Esophagus mucosa (tissue), 1 donor: Measurements from ENCODE around the gene MOK. TPM values are rescaled to one million over a fixed set of nuclear protein-coding genes. Genes with fewer than 3 reads are reported as not detected.
"Not testable (repeated sequence)": the region's sequence is repeated elsewhere in the genome, so short reads cannot be mapped to it uniquely, and the experiment has no call there.

Source experiments
- ATAC-seq: fragments of 200-7000 bp; cut with Tn5 transposase; one replicate; pipeline ENCODE4 v1.9.1; 2020
- total RNA-seq: library from RNA; stranded (reverse); gene quantifications from one replicate; pipeline ENCODE4 v1.2.4, GENCODE V29; 2023
- donor health status: DM: yes; HTN: yes; CAD: no.

The MOK gene
- total RNA-seq, 1 donor from 2014 or later, result 3.5 TPM

- no peak for ATAC-seq
These were observed 24.5 kb downstream of the MOK start for GRCh38 chr14:102280376-102280962.

GRCh38 chr14:102279688-102280348, 25.1 kb downstream of the MOK start:
- peak; percentile 90 for ATAC-seq

DNA sequence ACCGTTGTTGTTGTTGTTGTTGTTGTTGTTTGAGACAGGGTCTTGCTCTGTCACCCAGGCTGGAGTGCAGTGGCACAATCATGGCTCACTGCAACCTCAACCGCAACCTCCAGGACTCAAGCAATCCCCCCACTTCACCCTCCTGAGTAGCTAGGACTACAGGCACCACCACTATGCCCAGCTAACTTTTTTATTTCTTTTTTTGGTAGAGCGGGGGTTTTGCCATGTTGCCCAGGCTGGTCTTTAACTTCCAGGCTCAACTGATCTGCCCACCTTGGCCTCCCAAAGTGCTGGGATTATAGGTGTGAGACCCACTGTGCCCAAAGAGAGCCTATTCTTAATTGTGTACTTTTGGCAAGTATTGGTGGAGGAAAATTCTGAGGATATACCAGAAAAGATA, 25.7 kb downstream of the MOK start:
- peak; percentile 3 for ATAC-seq

- ATAC-seq, result no peak
These were observed 26.4 kb downstream of the MOK start for GRCh38 chr14:102278631-102278935.

- ATAC-seq, result no peak
These were observed 26.9 kb downstream of the MOK start for GRCh38 chr14:102277874-102278630.

DNA sequence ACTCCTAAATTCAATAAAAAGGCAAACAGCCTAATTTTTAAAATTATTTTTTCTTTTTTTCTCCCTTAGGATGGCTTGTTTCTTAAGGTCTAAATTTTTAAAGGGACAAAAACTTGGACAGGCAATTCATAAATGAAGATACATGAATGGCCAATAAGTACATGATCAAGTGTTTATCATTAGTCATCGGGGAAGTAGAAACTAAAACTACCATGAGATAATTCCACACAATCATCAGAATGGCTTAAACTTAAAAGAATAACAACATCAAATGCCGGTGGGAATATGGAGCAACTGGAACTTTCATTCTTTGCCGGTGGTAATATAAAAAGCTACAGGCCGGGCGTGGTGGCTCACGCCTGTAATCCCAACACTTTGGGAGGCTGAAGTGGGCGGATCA, 29.1 kb downstream of the MOK start:
- ATAC-seq, result no peak

- no peak for ATAC-seq
These were observed 32.6 kb downstream of the MOK start for GRCh38 chr14:102272392-102272791.

DNA sequence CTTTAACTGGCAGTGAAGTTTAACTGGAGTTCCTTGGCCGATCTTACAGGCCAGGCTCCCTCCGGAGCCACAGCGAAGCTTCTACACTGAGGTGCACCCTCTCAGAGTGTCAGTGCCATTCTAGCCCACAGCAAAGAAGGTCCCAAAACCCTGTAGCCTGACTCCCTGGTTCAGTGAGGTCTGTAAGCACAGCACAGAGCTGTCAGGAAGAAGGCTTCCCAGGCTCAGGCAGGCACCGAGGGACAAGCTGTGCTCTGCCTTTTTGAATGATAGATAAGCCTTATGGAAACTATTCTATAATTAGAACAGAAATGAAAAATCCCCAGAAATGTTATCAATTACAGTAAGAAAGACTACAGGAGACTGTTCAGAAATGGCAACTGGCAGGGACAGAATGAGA, 40.2 kb downstream of the MOK start:
- ATAC-seq, result no peak

- ATAC-seq, result no peak
These were observed 40.6 kb downstream of the MOK start for GRCh38 chr14:102264355-102264754.

- ATAC-seq, result peak; percentile 82
These were observed 42.0 kb downstream of the MOK start for GRCh38 chr14:102262929-102263462.

DNA sequence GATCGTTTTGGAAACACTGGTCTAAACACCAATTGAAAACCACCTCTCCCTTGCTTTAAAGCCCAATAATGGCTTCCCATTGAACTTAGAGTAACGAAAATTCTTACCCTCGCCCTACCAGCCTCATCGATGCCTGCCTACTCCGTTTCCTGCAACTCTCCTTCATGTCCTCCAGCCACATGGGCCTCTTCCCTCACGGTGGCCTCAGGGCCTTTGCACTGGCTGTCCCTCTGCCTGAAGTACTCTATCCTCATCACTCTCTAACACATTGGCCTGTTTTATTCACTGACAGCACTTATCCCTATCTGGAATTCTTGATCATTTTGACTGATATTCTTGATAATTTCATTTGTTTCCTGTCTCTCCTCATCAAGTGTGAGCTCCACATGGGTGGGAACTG, 46.8 kb downstream of the MOK start:
- ATAC-seq, result no peak

DNA sequence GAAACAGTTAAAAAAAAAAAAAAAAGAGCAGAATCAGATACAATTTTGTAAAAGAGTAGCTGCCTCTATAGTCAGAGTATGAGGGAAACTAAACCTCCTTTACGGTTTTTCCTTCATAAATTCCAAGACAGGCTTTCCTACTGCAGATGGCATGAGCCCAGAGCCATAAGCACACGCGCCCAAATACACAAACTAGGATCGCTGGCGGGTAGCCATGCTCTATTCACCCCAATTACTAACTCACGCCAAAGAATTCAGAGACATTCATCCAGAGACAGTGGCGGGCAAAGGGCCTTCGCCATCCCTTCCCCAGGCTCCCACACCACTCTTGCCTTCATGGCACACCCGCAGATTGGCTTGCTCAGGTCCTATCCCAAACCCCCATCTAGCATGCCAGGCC, 48.2 kb downstream of the MOK start:
- ATAC-seq, result no peak

GRCh38 chr14:102255401-102256190, 49.4 kb downstream of the MOK start:
- ATAC-seq, result no peak

DNA sequence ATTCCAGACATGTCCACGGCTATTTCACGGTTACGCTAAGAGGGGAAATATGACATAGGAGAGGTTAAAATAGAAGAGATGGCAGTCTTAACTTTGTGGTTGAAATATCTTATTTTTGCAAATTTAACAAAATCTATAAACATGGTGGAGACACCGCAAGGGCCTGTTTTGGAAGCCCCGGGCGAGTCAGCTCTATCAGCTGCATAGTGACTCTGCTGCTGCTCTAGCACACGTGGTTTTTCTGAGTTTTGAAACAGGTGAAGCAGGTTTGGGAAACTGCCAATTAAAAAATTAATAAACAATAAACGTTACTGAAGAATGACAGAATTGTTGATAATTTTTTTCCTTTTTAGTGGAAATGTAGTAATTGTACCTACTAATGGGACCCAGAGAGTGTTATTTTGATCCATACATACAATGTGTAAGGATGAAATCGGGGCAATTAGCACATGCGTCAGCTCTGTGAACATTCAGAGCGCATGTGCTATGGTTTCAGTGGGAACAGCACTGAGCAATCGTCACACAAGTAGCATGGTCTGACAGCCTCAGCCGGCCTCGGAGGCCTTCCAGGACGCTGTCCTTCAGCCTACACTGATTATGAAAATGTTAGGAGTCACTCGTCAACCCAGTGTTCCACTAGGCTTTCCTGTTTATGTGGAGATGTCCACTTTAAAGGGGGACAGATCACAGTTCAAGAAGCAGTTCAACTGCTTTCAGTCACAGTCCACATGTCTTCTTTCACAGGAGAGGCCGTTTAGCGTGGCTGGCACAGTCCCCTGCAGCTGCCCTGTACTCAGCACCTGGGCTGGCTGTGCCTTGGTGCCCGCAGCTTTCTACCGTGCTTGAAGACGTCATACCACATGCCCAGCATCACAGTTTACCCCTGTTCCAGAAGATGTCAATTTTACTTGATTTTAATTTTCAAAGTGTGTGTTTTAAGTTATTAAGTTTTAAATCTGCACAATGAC, 51.8 kb downstream of the MOK start:
- ATAC-seq, result no peak

DNA sequence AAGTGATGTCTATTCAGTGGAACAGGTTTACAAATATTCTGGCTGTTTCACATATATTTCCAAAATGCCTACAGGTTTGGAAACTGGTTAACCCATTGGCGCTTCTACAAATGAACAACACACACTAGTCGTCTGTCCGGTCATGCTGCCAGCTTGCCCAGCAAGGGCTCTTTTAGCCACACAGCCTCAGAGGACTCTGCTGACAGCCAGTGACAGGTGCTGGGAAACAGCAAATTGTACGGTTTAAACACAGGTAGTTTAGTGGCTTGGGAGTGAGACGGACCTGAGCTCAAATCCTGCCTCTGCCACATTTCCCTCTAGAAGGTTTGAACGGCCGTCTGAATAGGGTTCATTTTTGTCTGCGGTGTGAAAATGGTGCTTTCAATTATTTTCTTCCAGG, 53.8 kb downstream of the MOK start:
- ATAC-seq, result no peak

DNA sequence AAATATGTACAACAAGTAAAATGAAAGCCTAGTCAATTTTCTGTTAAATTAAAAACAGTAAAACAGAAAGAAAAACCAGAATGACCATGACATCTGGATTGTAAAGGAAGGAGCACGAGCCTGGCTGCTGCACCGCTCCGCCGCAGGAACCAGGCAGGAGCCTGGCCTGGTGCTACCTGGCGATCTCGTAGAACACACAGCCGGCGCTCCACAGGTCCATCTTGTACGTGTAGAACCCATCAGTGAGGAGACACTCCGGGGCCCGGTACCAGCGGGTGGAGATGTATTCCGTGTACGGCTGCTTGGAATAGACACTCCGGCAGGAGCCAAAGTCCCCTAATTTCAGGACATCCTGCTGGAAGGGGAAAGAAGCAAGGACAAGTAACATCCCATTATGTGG, 54.3 kb downstream of the MOK start:
- ATAC-seq, result no peak

DNA sequence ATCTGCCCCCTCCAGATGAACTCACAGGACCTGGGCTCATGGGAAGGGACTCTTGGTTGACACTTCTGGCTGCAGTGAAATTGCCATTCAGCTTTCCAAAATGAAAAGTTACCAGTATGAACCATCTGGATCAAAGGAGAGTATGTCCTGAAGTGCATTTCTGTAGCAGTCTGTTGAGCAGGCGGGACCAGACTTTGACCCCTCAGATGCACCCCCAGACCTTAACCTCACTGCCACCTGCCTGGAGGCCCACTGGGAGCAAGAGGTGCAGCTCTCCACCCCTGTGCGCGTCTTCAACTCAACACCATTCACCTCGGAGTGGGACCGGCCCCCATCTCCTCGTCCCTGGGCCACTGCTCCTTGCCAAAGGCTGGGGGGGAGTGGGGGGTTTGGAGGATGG, 55.0 kb downstream of the MOK start:
- ATAC-seq, result no peak

- ATAC-seq, result no peak
These were observed 55.9 kb downstream of the MOK start for GRCh38 chr14:102249041-102249440.

GRCh38 chr14:102248121-102248520, 56.8 kb downstream of the MOK start:
- no peak for ATAC-seq

DNA sequence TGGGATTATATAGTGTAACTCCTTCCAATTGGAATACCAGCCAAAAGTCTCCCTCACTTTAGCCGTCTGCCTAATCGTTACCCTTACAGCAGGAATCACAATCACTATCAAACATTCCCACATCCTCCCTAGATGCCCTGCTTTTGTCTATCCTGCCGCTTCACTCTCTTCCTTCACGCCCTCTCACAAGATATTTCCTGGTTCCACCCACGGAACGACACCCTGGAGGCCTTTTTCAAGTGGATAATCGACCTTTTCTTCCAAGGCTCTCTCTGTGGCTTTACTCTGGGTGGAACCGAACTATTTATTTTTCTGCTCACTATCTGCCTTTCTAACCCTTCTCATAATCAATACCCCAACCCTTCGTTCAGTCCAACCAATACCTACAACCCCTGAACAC, 58.9 kb downstream of the MOK start:
- peak; percentile 18 for ATAC-seq

- not testable (repeated sequence) for ATAC-seq
These were observed 61.2 kb downstream of the MOK start for GRCh38 chr14:102243795-102244194.

- ATAC-seq, result no peak
These were observed 63.8 kb downstream of the MOK start for GRCh38 chr14:102241147-102241546.
